ENCODE data around the gene CTSD.

The CTSD gene

GRCh38 chr11:1744891-1745700 is 18.6 kb downstream of the CTSD start:
- DNase-seq (ENCODE audit: low read depth in 2 of 2), result no peak

- DNase-seq (ENCODE audit: low read depth in 2 of 2), result no peak
These were observed 19.4 kb downstream of the CTSD start for GRCh38 chr11:1744137-1744886.

- no peak for DNase-seq (ENCODE audit: low read depth in 2 of 2)
These were observed 20.1 kb downstream of the CTSD start for GRCh38 chr11:1743585-1744136.

- DNase-seq (ENCODE audit: low read depth in 2 of 2), result no peak
These were observed 20.7 kb downstream of the CTSD start for GRCh38 chr11:1742869-1743584.

GRCh38 chr11:1742371-1742770 is 21.4 kb downstream of the CTSD start:
- DNase-seq (ENCODE audit: low read depth in 2 of 2), result no peak

- DNase-seq (ENCODE audit: low read depth in 2 of 2), result no peak
These were observed 22.0 kb downstream of the CTSD start for GRCh38 chr11:1741741-1742140.

- no peak for DNase-seq (ENCODE audit: low read depth in 2 of 2)
These were observed 22.8 kb downstream of the CTSD start for GRCh38 chr11:1740786-1741530.

- DNase-seq (ENCODE audit: low read depth in 2 of 2), result no peak
These were observed 24.2 kb downstream of the CTSD start for GRCh38 chr11:1739576-1739975.

- DNase-seq (ENCODE audit: low read depth in 2 of 2), result no peak
These were observed 25.3 kb downstream of the CTSD start for GRCh38 chr11:1738380-1738779.

GRCh38 chr11:1737080-1737757 is 26.5 kb downstream of the CTSD start:
- DNase-seq (ENCODE audit: low read depth in 2 of 2), result no peak

- no peak for DNase-seq (ENCODE audit: low read depth in 2 of 2)
These were observed 27.2 kb downstream of the CTSD start for GRCh38 chr11:1736447-1736992.

GRCh38 chr11:1735271-1735670 is 28.5 kb downstream of the CTSD start:
- DNase-seq (ENCODE audit: low read depth in 2 of 2), result no peak

- DNase-seq (ENCODE audit: low read depth in 2 of 2), result no peak
These were observed 29.1 kb downstream of the CTSD start for GRCh38 chr11:1734641-1735081.

- DNase-seq (ENCODE audit: low read depth in 2 of 2), result no peak
These were observed 29.7 kb downstream of the CTSD start for GRCh38 chr11:1733716-1734640.

GRCh38 chr11:1733009-1733715 is 30.6 kb downstream of the CTSD start:
- no peak for DNase-seq (ENCODE audit: low read depth in 2 of 2)

- no peak for DNase-seq (ENCODE audit: low read depth in 2 of 2)
These were observed 31.2 kb downstream of the CTSD start for GRCh38 chr11:1732418-1733008.

GRCh38 chr11:1731451-1732059 is 32.2 kb downstream of the CTSD start:
- DNase-seq (ENCODE audit: low read depth in 2 of 2), result no peak

- no peak for DNase-seq (ENCODE audit: low read depth in 2 of 2)
These were observed 33.6 kb downstream of the CTSD start for GRCh38 chr11:1730059-1730629.
